ENCODE results near the gene TRAPPC8.
"Not testable (repeated sequence)": the region's sequence is repeated elsewhere in the genome, so short reads cannot be mapped to it uniquely, and the experiment has no call there.

The TRAPPC8 gene

GRCh38 chr18:31819106-31819924, 123.6 kb downstream of the TRAPPC8 start:
- H3K9me3 ChIP-seq (ENCODE audit: low read length): no peaks in the 10 kb centered on the region
- no peak overlapping the region for H3K9ac ChIP-seq (ENCODE audit: low read length)
- no peak overlapping the region for H2AFZ ChIP-seq (ENCODE audit: low read length)
- no peak overlapping the region for H3K4me3 ChIP-seq (ENCODE audit: low read depth, low read length, poor library complexity, severe bottlenecking)
- H3K9me2 ChIP-seq (ENCODE audit: low read depth, low read length): no peaks in the 10 kb centered on the region
- no peaks in the 10 kb centered on the region for H4K20me1 ChIP-seq (ENCODE audit: insufficient read depth, low read length)
- no peaks in the 10 kb centered on the region for H3K79me2 ChIP-seq (ENCODE audit: insufficient read depth, low read length)
- no peaks in the 10 kb centered on the region for H3K4me1 ChIP-seq (ENCODE audit: insufficient read depth, low read length, severe bottlenecking)
- no peak overlapping the region for H3K4me2 ChIP-seq (ENCODE audit: low read length)
- TF ChIP-seq EZH2 (IDR thresholded peaks at IDR 0.05; ENCODE audit: borderline replicate concordance, low read length): no peak
- TF ChIP-seq, protein P1, sequence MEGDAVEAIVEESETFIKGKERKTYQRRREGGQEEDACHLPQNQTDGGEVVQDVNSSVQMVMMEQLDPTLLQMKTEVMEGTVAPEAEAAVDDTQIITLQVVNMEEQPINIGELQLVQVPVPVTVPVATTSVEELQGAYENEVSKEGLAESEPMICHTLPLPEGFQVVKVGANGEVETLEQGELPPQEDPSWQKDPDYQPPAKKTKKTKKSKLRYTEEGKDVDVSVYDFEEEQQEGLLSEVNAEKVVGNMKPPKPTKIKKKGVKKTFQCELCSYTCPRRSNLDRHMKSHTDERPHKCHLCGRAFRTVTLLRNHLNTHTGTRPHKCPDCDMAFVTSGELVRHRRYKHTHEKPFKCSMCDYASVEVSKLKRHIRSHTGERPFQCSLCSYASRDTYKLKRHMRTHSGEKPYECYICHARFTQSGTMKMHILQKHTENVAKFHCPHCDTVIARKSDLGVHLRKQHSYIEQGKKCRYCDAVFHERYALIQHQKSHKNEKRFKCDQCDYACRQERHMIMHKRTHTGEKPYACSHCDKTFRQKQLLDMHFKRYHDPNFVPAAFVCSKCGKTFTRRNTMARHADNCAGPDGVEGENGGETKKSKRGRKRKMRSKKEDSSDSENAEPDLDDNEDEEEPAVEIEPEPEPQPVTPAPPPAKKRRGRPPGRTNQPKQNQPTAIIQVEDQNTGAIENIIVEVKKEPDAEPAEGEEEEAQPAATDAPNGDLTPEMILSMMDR (IDR thresholded peaks at IDR 0.05; ENCODE audit: low read length): peak; percentile 80
- H3F3A ChIP-seq (ENCODE audit: insufficient read depth, low read length): no peaks in the 10 kb centered on the region
- H3K36me3 ChIP-seq (ENCODE audit: insufficient read depth, low read length): no peaks in the 10 kb centered on the region
- no peaks in the 10 kb centered on the region for H3K27me3 ChIP-seq (ENCODE audit: insufficient read depth, low read length)
- no peak overlapping the region for H3K27ac ChIP-seq (ENCODE audit: low read depth, low read length, poor library complexity, severe bottlenecking)

GRCh38 chr18:31814132-31814531, 128.8 kb downstream of the TRAPPC8 start:
- H3K27me3 ChIP-seq (ENCODE audit: insufficient read depth, low read length): no peaks in the 10 kb centered on the region
- H4K20me1 ChIP-seq (ENCODE audit: insufficient read depth, low read length): no peaks in the 10 kb centered on the region
- no peaks in the 10 kb centered on the region for H3K9me2 ChIP-seq (ENCODE audit: low read depth, low read length)
- H3F3A ChIP-seq (ENCODE audit: insufficient read depth, low read length): no peaks in the 10 kb centered on the region
- H3K9ac ChIP-seq (ENCODE audit: low read length): no peak overlapping the region
- H3K27ac ChIP-seq (ENCODE audit: low read depth, low read length, poor library complexity, severe bottlenecking): no peak overlapping the region
- no peak overlapping the region for H2AFZ ChIP-seq (ENCODE audit: low read length)
- no peaks in the 10 kb centered on the region for H3K9me3 ChIP-seq (ENCODE audit: low read length)
- H3K79me2 ChIP-seq (ENCODE audit: insufficient read depth, low read length): no peaks in the 10 kb centered on the region
- no peaks in the 10 kb centered on the region for H3K36me3 ChIP-seq (ENCODE audit: insufficient read depth, low read length)
- H3K4me3 ChIP-seq (ENCODE audit: low read depth, low read length, poor library complexity, severe bottlenecking): no peak overlapping the region
- no peak overlapping the region for H3K4me2 ChIP-seq (ENCODE audit: low read length)
- no peaks in the 10 kb centered on the region for H3K4me1 ChIP-seq (ENCODE audit: insufficient read depth, low read length, severe bottlenecking)
- TF ChIP-seq, protein P1 (IDR thresholded peaks at IDR 0.05; ENCODE audit: low read length): no peak
- no peak for TF ChIP-seq EZH2 (IDR thresholded peaks at IDR 0.05; ENCODE audit: borderline replicate concordance, low read length)

- not testable (repeated sequence) for H3F3A ChIP-seq (ENCODE audit: insufficient read depth, low read length)
Measured at GRCh38 chr18:31810336-31811130, 132.4 kb downstream of the TRAPPC8 start.

GRCh38 chr18:31809049-31809448, 133.9 kb downstream of the TRAPPC8 start:
- not testable (repeated sequence) for H3K9ac ChIP-seq (ENCODE audit: low read length); H3K9me3 ChIP-seq (ENCODE audit: low read length); H2AFZ ChIP-seq (ENCODE audit: low read length); H3K79me2 ChIP-seq (ENCODE audit: insufficient read depth, low read length); H3K4me2 ChIP-seq (ENCODE audit: low read length); H3K4me3 ChIP-seq (ENCODE audit: low read depth, low read length, poor library complexity, severe bottlenecking); H3K27ac ChIP-seq (ENCODE audit: low read depth, low read length, poor library complexity, severe bottlenecking); H4K20me1 ChIP-seq (ENCODE audit: insufficient read depth, low read length); H3K27me3 ChIP-seq (ENCODE audit: insufficient read depth, low read length); H3K9me2 ChIP-seq (ENCODE audit: low read depth, low read length); H3K36me3 ChIP-seq (ENCODE audit: insufficient read depth, low read length); H3F3A ChIP-seq (ENCODE audit: insufficient read depth, low read length); H3K4me1 ChIP-seq (ENCODE audit: insufficient read depth, low read length, severe bottlenecking)

More at GRCh38 chr18:31810336-31811130, 132.4 kb downstream of the TRAPPC8 start:
- H3K79me2 ChIP-seq (ENCODE audit: insufficient read depth, low read length); H3K9me2 ChIP-seq (ENCODE audit: low read depth, low read length); H3K36me3 ChIP-seq (ENCODE audit: insufficient read depth, low read length); H3K9me3 ChIP-seq (ENCODE audit: low read length); H2AFZ ChIP-seq (ENCODE audit: low read length); H3K27ac ChIP-seq (ENCODE audit: low read depth, low read length, poor library complexity, severe bottlenecking); H3K4me3 ChIP-seq (ENCODE audit: low read depth, low read length, poor library complexity, severe bottlenecking); H4K20me1 ChIP-seq (ENCODE audit: insufficient read depth, low read length); H3K4me1 ChIP-seq (ENCODE audit: insufficient read depth, low read length, severe bottlenecking); H3K9ac ChIP-seq (ENCODE audit: low read length); H3K27me3 ChIP-seq (ENCODE audit: insufficient read depth, low read length); H3K4me2 ChIP-seq (ENCODE audit: low read length): not testable (repeated sequence)
